ENCODE results near the gene TNC.

- TF ChIP-seq CTCF (IDR thresholded peaks at IDR 0.05) (no peak), POLR2A (IDR thresholded peaks at IDR 0.05) (no peak)
These were observed 892 bp upstream of the TNC start for GRCh38 chr9:115118879-115119218.

All from lower leg skin (tissue), 3 donors.